Thoracic aorta (tissue), 2 donors: ENCODE data around the gene FREM3. TPM values are rescaled to one million over a fixed set of nuclear protein-coding genes. Genes with fewer than 3 reads are reported as not detected.
"Not testable (repeated sequence)": the region's sequence is repeated elsewhere in the genome, so short reads cannot be mapped to it uniquely, and the experiment has no call there.

Source experiments
- ATAC-seq: fragments of 150-250 bp; one replicate; pipeline ENCODE4 v1.8.0; 2017; ENCODE audit warnings: low read depth; ENCODE audit not compliant: insufficient number of reproducible peaks, low FRiP score
- DNase-seq: peaks from one replicate; pipeline ENCODE4 v3.0.0-alpha.2; 2020; ENCODE audit warnings: low spot score
- H3K27ac ChIP-seq, 2 donors: fragments of 200-600 bp; sonication (generic); 1 replicate in 1 of 2; 2 replicates in 1 of 2; pipeline ENCODE4 v1.5.1; 2016; ENCODE audit warnings: mild to moderate bottlenecking in 2 of 2, moderate library complexity in 2 of 2
- H3K27me3 ChIP-seq: fragments of 200-600 bp; sonication (generic); replicated peaks from 2 replicates; pipeline ENCODE4 v1.6.0; 2016; ENCODE audit warnings: mild to moderate bottlenecking; ENCODE audit not compliant: insufficient read depth
- H3K36me3 ChIP-seq: fragments of 200-600 bp; sonication (generic); one replicate; pipeline ENCODE4 v1.5.1; 2016
- H3K4me1 ChIP-seq, 2 donors: fragments of 200-600 bp; sonication (generic); 1 replicate in 1 of 2; 2 replicates in 1 of 2; pipeline versions ENCODE4 v1.5.1 to v1.6.0; 2016; ENCODE audit warnings: low read depth in 2 of 2, mild to moderate bottlenecking in 1 of 2; ENCODE audit not compliant: control insufficient read depth in 1 of 2
- H3K4me3 ChIP-seq: fragments of 200-600 bp; sonication (generic); 2 replicates; pipeline ENCODE4 v1.5.1; 2016; ENCODE audit warnings: mild to moderate bottlenecking
- H3K9me3 ChIP-seq: fragments of 200-600 bp; sonication (generic); 2 replicates; pipeline ENCODE4 v1.5.1; 2016
- total RNA-seq, 2 donors: library from RNA; depleted of rRNA; stranded (reverse); fragments of >200 nt; gene quantifications; one replicate each; pipeline versions ENCODE4 v1.1.0 to v1.2.3, GENCODE V29; 2016
- TF ChIP-seq, protein P1 (sequence below): fragments of 200-600 bp; sonication (generic); IDR thresholded peaks from one replicate; pipeline ENCODE4 v1.5.1; 2019; ENCODE audit warnings: antibody characterized with exemption

Gene FREM3
- under 1 TPM; 0.14 TPM for total RNA-seq

DNA sequence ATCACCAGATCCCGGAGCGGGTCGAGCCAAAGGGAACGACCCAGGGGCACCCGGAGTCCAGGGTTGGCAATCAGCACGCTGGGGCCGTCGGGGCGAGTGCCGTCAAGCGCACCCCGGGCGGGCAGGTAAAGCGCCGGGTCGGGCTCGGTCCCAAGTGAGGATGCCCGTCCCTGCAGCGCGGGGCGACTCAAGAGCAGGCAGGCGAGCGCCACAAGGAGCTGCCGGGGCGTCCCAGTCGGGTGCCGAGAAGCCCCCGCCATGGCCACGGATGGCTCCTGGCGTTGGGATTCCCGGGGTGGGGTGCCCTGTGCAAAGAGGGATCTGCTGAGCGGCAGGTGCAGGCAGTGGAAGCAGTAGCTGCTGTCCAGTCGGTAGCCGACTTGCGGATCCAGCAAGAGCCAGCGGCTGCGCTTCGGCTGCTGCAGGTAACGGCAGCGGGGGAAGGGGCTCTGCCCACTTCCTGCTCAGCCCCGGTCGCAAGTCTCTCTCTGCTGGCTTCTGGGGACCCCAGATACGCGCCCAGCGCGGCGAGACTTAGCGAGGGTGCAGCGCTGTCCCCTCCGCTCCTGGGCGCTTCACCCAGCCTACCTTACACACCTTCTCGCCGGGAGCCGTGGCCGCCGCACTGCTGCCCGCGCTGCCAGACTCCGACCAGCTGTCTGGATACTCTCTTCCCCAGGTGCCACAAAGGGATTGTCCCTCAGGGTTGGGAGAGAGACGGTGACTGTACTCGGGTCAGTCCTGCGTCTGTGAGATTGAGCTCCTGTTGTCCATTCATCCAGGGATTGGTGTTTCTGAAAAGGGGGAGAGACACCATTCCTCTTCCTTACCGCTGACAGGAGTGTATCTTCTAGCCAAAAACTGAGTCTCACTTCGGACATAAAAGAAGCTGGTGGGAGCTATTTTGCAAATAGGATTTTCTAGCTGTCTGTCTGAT lies at the start of gene FREM3:
FREM3 (minus strand) TSS at position 260 of the 937 bp plus-strand sequence; CDS start at position 260, 0 bp downstream.
- ATAC-seq (no peak), DNase-seq (no peak)
- Histone ChIP-seq H3K4me3 (peak within 1 kb of the TSS; percentile 69), H3K36me3 (no peaks in the 10 kb centered on the region), H3K27me3 (no peaks in the 10 kb centered on the region), H3K27ac (no peak within 1 kb of the TSS), H3K9me3 (no peaks in the 10 kb centered on the region), H3K4me1 (peaks cover 0 to 16% of the 10 kb centered on the region in 2 donors)
- TF ChIP-seq, protein P1, sequence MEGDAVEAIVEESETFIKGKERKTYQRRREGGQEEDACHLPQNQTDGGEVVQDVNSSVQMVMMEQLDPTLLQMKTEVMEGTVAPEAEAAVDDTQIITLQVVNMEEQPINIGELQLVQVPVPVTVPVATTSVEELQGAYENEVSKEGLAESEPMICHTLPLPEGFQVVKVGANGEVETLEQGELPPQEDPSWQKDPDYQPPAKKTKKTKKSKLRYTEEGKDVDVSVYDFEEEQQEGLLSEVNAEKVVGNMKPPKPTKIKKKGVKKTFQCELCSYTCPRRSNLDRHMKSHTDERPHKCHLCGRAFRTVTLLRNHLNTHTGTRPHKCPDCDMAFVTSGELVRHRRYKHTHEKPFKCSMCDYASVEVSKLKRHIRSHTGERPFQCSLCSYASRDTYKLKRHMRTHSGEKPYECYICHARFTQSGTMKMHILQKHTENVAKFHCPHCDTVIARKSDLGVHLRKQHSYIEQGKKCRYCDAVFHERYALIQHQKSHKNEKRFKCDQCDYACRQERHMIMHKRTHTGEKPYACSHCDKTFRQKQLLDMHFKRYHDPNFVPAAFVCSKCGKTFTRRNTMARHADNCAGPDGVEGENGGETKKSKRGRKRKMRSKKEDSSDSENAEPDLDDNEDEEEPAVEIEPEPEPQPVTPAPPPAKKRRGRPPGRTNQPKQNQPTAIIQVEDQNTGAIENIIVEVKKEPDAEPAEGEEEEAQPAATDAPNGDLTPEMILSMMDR = no peak

DNA sequence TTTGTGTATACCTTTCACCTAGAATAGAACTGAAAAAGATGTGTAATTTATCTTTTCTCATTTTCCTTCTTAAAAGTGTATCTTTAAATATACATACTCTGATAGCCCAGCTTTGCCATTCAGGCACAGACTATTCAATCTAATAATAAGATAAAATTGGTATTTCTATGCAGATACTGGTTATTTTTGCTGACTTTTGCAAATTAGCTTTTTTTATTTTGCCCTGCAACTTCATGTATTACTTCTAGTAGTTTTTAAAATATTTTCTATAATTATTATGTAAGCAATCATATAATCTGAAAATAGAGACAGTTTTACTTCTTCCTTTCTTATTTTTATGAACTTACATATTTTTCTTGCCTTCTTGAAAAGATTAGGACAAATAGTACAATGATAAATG lies 45.4 kb upstream of the FREM3 start:
- DNase-seq (no peak), ATAC-seq (no peak)
- TF ChIP-seq, protein P1 = no peak
- Histone ChIP-seq H3K4me3 (no peak overlapping the region), H3K9me3 (no peaks in the 10 kb centered on the region), H3K27ac (no peak overlapping the region), H3K4me1 (no peaks in the 10 kb centered on the region), H3K36me3 (no peaks in the 10 kb centered on the region), H3K27me3 (no peaks in the 10 kb centered on the region)

DNA sequence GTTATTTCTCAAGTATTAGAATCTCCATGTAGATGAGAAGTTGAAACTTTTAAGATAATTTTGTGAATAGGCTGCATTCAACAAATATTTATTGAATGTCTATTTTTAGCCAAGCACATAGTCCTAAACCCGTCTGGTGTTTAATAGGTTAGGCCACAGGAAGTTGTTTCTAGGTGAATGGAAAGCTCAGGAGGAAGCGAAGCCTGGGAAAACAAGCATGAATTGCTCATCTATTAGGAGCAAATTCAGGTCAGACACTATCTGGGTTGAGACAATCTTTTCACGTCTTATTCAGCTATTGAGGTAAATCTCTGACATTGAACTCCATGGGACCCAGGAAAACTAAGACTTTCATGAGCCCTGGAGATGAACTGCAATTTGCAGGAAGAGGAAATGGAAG lies 43.1 kb upstream of the FREM3 start:
- Histone ChIP-seq H3K9me3 (no peaks in the 10 kb centered on the region), H3K4me3 (no peak overlapping the region), H3K27me3 (no peaks in the 10 kb centered on the region), H3K27ac (no peak overlapping the region), H3K4me1 (no peaks in the 10 kb centered on the region), H3K36me3 (no peaks in the 10 kb centered on the region)
- ATAC-seq = no peak
- TF ChIP-seq, protein P1 = no peak
- DNase-seq = no peak

DNA sequence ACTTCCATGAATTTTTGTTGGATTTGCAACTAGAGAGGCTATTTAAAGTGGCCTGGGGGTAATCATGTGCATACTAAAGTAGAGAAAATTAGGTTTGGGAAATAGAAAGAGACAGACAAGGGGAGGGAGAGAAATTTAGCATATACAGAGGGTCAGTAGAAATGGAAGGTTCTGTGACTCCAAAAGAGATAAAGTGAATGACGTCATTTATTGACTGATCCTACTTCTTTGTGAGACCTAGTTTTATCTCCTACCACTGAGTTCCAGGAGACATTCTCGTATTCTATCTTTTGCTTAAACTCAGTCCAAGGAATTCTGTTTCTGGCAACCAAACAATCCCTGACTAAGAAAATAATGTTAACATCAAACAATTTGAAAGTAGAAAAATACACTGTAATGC lies 42.4 kb upstream of the FREM3 start:
- no peak for ATAC-seq
- Histone ChIP-seq H3K4me1 (no peaks in the 10 kb centered on the region), H3K4me3 (no peak overlapping the region), H3K36me3 (no peaks in the 10 kb centered on the region), H3K9me3 (no peaks in the 10 kb centered on the region), H3K27ac (no peak overlapping the region), H3K27me3 (no peaks in the 10 kb centered on the region)
- DNase-seq = no peak
- TF ChIP-seq, protein P1 = no peak

DNA sequence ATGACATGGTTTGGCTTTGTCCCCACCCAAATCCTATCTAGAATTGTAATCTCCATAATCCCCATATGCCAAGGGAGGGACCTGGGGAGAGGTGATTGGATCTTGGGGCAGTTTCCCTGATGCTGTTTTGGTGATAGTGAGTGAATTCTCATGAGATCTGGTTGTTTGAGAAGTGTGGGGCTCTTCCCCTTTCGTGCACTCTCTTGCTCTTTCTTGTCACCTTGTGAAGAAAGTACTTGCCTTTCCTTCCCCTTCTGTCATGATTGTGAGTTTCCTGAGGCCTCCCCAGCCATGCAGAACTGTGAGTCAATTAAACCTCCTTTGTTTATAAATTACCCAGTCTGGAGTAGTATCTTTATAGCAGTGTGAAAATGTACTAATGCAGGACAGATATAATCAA lies 36.4 kb upstream of the FREM3 start:
- Histone ChIP-seq H3K27me3 (no peaks in the 10 kb centered on the region), H3K27ac (no peak overlapping the region), H3K4me3 (no peak overlapping the region), H3K9me3 (no peaks in the 10 kb centered on the region), H3K4me1 (no peaks in the 10 kb centered on the region), H3K36me3 (no peaks in the 10 kb centered on the region)
- DNase-seq = no peak
- TF ChIP-seq, protein P1 = no peak
- ATAC-seq = no peak

DNA sequence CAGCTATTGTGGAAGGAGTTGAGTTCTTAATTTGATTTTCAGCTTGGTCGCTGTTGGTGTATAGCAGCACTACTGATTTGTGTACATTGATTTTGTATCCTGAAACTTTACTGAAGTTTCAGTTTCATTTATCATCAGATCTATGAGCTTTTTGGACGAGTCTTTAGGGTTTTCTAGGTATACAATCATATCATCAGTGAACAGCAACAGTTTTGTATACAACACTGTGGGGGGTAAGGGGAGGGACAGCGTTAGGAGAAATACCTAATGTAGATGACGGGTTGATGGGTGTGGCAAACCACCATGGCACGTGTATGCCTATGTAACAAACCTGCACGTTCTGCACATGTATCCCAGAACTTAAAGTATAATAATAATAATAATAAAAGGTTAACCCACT lies 35.6 kb upstream of the FREM3 start:
- DNase-seq, H3K4me3 ChIP-seq, H3K27me3 ChIP-seq, H3K9me3 ChIP-seq, H3K36me3 ChIP-seq, H3K27ac ChIP-seq, H3K4me1 ChIP-seq, ATAC-seq: not testable (repeated sequence)
